OCI-LY7 (cell line): Measurements from ENCODE around the gene LCN9. TPM values are rescaled to one million over a fixed set of nuclear protein-coding genes. Genes with fewer than 3 reads are reported as not detected.

Experiments
- BruUV-seq: library from RNA; stranded (reverse); fragments of 400-500 nt; replicated peaks from 2 replicates; lab custom pipeline; 2021; lab: Mats Ljungman, UMichigan
- CTCF ChIA-PET: fragments of 300-600 bp; sonication (Branson Sonifier 250); formaldehyde crosslinking; loops from one replicate; lab custom pipeline; 2022; ENCODE audit warnings: antibody characterized with exemption; ENCODE audit not compliant: unreplicated experiment; lab: Charles Lee
- POLR2A ChIA-PET: fragments of 300-600 bp; sonication (Branson Sonifier 250); formaldehyde crosslinking; loops from one replicate; lab custom pipeline; 2022; ENCODE audit warnings: antibody characterized with exemption; lab: Charles Lee
- DNase-seq: peaks from one replicate; pipeline ENCODE4 v3.0.0-alpha.2; 2015; ENCODE audit warnings: low spot score
- H2AFZ ChIP-seq: fragments of 200-600 bp; sonication (generic), shearing (Covaris generic); 2 replicates; pipeline ENCODE4 v1.6.1; 2014; ENCODE audit warnings: mild to moderate bottlenecking, antibody characterized with exemption, low read length, moderate library complexity
- H3K27ac ChIP-seq: fragments of 200-600 bp; sonication (generic); 2 replicates; pipeline ENCODE4 v1.5.1; 2014; ENCODE audit warnings: mixed run types, low read depth, mild to moderate bottlenecking, moderate library complexity, low read length, inconsistent platforms; ENCODE audit not compliant: poor library complexity, severe bottlenecking
- H3K36me3 ChIP-seq: fragments of 200-600 bp; sonication (generic); 2 replicates; pipeline ENCODE4 v1.6.1; 2014; ENCODE audit warnings: mild to moderate bottlenecking, antibody characterized with exemption, low read length, moderate library complexity, mixed read lengths; ENCODE audit not compliant: insufficient read depth
- H3K4me1 ChIP-seq: fragments of 200-600 bp; sonication (generic); 2 replicates; pipeline ENCODE4 v1.5.1; 2014; ENCODE audit warnings: mild to moderate bottlenecking, low read length; ENCODE audit not compliant: insufficient read depth, poor library complexity, severe bottlenecking
- H3K4me2 ChIP-seq: fragments of 200-600 bp; sonication (generic); 2 replicates; pipeline ENCODE4 v1.6.1; 2014; ENCODE audit warnings: mild to moderate bottlenecking, low read length
- H3K4me3 ChIP-seq: fragments of 200-600 bp; sonication (generic); 2 replicates; pipeline ENCODE4 v1.5.1; 2014; ENCODE audit warnings: mild to moderate bottlenecking, low read depth, low read length; ENCODE audit not compliant: poor library complexity, severe bottlenecking
- H3K79me2 ChIP-seq: fragments of 200-600 bp; sonication (generic); 2 replicates; pipeline ENCODE4 v1.6.1; 2016; ENCODE audit warnings: low read depth, mild to moderate bottlenecking, low read length, moderate library complexity, mixed read lengths; ENCODE audit not compliant: insufficient read depth
- H3K9me2 ChIP-seq: fragments of 200-600 bp; sonication (generic); 2 replicates; pipeline ENCODE4 v1.6.1; 2016; ENCODE audit warnings: mild to moderate bottlenecking, low read length, mixed read lengths; ENCODE audit not compliant: insufficient read depth
- H3K9me3 ChIP-seq: fragments of 200-600 bp; sonication (generic); 2 replicates; pipeline ENCODE4 v1.6.1; 2014; ENCODE audit warnings: mild to moderate bottlenecking, mixed run types, low read length, mixed read lengths
- H4K20me1 ChIP-seq: fragments of 200-600 bp; sonication (generic); 2 replicates; pipeline ENCODE4 v1.6.1; 2014; ENCODE audit warnings: mild to moderate bottlenecking, antibody characterized with exemption, low read length, moderate library complexity, mixed read lengths; ENCODE audit not compliant: insufficient read depth
- EZH2phosphoT487 ChIP-seq: fragments of 200-600 bp; sonication (generic); IDR thresholded peaks from 2 replicates; pipeline ENCODE4 v1.6.1; 2018; ENCODE audit warnings: low read depth, borderline replicate concordance, mild to moderate bottlenecking, mixed run types, antibody characterized with exemption, low read length, moderate library complexity, mixed read lengths
- intact Hi-C: fragments of 100-400 bp; cut with micrococcal nuclease; formaldehyde crosslinking; loops from one replicate; pipeline ENCODE4 v1.10.0; 2022; ENCODE audit not compliant: unreplicated experiment
- total RNA-seq, 2 experiments: library from RNA; depleted of rRNA in 1 of 2; stranded (reverse); fragments of >200 nt in 1 of 2; shearing (Covaris generic) in 1 of 2; gene quantifications; 2 replicates each; pipeline ENCODE4 v1.2.3, GENCODE V29; 2014 to 2022
- TF ChIP-seq, protein P1 (sequence below): fragments of 200-600 bp; sonication (generic); conservative IDR thresholded peaks from 2 replicates; pipeline ENCODE4 v1.5.1; 2014; ENCODE audit warnings: mild to moderate bottlenecking, antibody characterized with exemption, low read length, moderate library complexity, mixed read lengths

Gene LCN9
- total RNA-seq, 2 experiments from 2014 or later: not detected

DNA sequence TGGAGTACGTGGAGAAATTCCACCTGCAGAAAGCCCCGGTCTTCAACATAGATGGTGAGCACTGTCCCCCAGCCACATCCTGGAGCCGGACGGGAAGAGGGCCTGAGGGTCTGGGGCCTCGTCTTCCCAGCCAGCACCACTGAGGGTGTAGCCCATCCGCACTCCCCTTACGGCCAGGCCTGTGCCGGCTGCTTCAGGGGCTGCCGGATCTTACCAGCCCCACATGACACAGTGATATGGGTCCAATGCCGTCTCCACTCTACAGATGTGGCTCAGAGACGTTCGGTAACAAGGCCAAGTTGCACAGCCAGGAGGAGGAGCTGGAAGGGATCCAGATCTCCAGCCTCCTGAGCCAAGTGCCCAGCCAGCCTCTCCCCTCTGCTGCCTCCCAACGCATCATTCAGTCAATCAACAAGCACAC is 45.1 kb upstream of the LCN9 start:
- no TSS peak for BruUV-seq
- H3K9me3 ChIP-seq: no peaks in the 10 kb centered on the region
- DNase-seq: no peak
- no peak overlapping the region for H3K27ac ChIP-seq
- intact Hi-C loops: no loop called here
- no peaks in the 10 kb centered on the region for H4K20me1 ChIP-seq
- ChIA-PET CTCF (no interaction called here), POLR2A (no interaction called here)
- no peak overlapping the region for H3K4me2 ChIP-seq
- no peak for TF ChIP-seq EZH2phosphoT487
- TF ChIP-seq, protein P1, sequence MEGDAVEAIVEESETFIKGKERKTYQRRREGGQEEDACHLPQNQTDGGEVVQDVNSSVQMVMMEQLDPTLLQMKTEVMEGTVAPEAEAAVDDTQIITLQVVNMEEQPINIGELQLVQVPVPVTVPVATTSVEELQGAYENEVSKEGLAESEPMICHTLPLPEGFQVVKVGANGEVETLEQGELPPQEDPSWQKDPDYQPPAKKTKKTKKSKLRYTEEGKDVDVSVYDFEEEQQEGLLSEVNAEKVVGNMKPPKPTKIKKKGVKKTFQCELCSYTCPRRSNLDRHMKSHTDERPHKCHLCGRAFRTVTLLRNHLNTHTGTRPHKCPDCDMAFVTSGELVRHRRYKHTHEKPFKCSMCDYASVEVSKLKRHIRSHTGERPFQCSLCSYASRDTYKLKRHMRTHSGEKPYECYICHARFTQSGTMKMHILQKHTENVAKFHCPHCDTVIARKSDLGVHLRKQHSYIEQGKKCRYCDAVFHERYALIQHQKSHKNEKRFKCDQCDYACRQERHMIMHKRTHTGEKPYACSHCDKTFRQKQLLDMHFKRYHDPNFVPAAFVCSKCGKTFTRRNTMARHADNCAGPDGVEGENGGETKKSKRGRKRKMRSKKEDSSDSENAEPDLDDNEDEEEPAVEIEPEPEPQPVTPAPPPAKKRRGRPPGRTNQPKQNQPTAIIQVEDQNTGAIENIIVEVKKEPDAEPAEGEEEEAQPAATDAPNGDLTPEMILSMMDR: no peak
- H3K4me3 ChIP-seq: no peak overlapping the region
- no peaks in the 10 kb centered on the region for H3K79me2 ChIP-seq
- H3K4me1 ChIP-seq: no peaks in the 10 kb centered on the region
- H2AFZ ChIP-seq: no peak overlapping the region
- H3K36me3 ChIP-seq: no peaks in the 10 kb centered on the region
- no peaks in the 10 kb centered on the region for H3K9me2 ChIP-seq

DNA sequence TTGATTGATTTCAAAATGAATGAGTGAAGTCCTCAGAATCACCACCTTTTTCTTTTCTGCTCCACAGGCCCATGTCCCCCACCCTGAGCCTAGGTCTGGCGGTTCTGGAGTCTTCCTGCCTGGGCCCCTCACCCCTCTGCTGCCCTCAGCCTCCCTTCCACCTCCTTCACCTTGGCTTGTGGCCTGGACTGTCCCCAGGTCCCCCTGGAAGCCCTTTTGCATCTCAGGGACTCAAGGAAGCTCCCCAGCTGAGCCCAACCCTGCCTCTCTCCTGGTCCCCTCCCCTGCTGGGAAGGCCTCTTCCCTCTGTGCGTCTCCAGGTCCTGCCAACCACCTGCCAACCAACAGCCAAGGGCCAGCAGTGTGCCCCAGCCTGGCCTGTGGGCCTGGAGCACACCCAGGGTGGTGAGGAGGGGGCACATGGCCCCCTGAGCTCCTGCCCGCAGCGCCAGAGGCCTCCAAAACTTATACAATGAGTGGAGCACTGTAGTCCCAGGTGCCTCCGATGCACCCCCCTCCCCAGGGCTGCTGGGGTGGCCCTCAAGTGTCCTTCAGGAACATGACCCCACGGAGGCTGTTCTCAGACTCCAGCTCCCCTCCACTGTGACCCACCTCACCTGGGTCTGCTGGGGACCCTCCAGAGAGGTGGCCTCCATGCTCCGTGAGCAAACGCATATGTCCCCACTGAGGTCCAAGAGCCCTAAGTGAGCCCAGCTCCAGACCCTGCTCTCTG is 44.1 kb upstream of the LCN9 start:
- Histone ChIP-seq H3K4me2 (no peak overlapping the region), H2AFZ (no peak overlapping the region), H3K27ac (no peak overlapping the region), H3K4me3 (no peak overlapping the region), H3K9me3 (no peaks in the 10 kb centered on the region), H3K9me2 (no peaks in the 10 kb centered on the region), H3K4me1 (no peaks in the 10 kb centered on the region), H3K79me2 (no peaks in the 10 kb centered on the region), H4K20me1 (no peaks in the 10 kb centered on the region), H3K36me3 (no peaks in the 10 kb centered on the region)
- ChIA-PET CTCF (no interaction called here), POLR2A (no interaction called here)
- intact Hi-C loops: no loop called here
- no TSS peak for BruUV-seq
- TF ChIP-seq, protein P1: no peak
- no peak for TF ChIP-seq EZH2phosphoT487
- no peak for DNase-seq

DNA sequence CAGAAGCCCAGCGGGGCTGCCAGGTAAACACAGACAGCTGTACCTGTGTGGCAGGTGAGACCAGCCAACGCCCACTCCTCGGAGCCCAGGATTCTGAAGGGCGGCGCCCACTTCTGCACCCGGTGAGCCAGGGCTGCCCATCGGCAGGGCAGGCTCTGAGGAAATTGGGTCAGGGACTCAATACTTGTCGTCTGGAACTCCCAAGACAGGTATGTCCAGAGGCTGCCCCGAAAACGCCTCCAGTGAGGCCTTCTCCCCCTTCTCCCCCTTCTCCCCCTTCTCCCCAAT is 43.6 kb upstream of the LCN9 start:
- H3K4me2 ChIP-seq: no peak overlapping the region
- H3K27ac ChIP-seq: no peak overlapping the region
- no peaks in the 10 kb centered on the region for H3K79me2 ChIP-seq
- no peak overlapping the region for H2AFZ ChIP-seq
- no peaks in the 10 kb centered on the region for H3K4me1 ChIP-seq
- no peaks in the 10 kb centered on the region for H3K9me3 ChIP-seq
- no peaks in the 10 kb centered on the region for H3K36me3 ChIP-seq
- no peak for DNase-seq
- H3K9me2 ChIP-seq: no peaks in the 10 kb centered on the region
- ChIA-PET POLR2A (no interaction called here), CTCF (no interaction called here)
- H4K20me1 ChIP-seq: no peaks in the 10 kb centered on the region
- intact Hi-C loops: no loop called here
- H3K4me3 ChIP-seq: no peak overlapping the region
- BruUV-seq: no TSS peak
- no peak for TF ChIP-seq EZH2phosphoT487
- TF ChIP-seq, protein P1: no peak
